Hepatocyte (in vitro differentiated cells): ENCODE results near the gene CCDC159. TPM values are rescaled to one million over a fixed set of nuclear protein-coding genes. Genes with fewer than 3 reads are reported as not detected.
"Not testable (repeated sequence)": the region's sequence is repeated elsewhere in the genome, so short reads cannot be mapped to it uniquely, and the experiment has no call there.

Source experiments
- DNase-seq: peaks from one replicate; pipeline ENCODE4 v3.0.0-alpha.2; 2016; ENCODE audit warnings: low spot score
- H2AFZ ChIP-seq: fragments of 200-600 bp; sonication (generic); 2 replicates; pipeline ENCODE4 v1.6.0; 2016; ENCODE audit warnings: antibody characterized with exemption, mild to moderate bottlenecking
- H3K27ac ChIP-seq: fragments of 200-600 bp; sonication (generic); 2 replicates; pipeline ENCODE4 v1.5.1; 2016; ENCODE audit warnings: mild to moderate bottlenecking
- H3K27me3 ChIP-seq: fragments of 200-600 bp; sonication (generic); 2 replicates; pipeline ENCODE4 v1.6.1; 2016
- H3K36me3 ChIP-seq: fragments of 200-600 bp; sonication (generic); replicated peaks from 2 replicates; pipeline ENCODE4 v1.5.1; 2016; ENCODE audit warnings: low read depth; ENCODE audit not compliant: insufficient read depth
- H3K4me1 ChIP-seq: fragments of 200-600 bp; sonication (generic); 2 replicates; pipeline ENCODE4 v1.5.1; 2016; ENCODE audit warnings: mild to moderate bottlenecking, moderate library complexity; ENCODE audit not compliant: insufficient read depth
- H3K4me2 ChIP-seq: fragments of 200-600 bp; sonication (generic); 2 replicates; pipeline ENCODE4 v1.6.0; 2016
- H3K4me3 ChIP-seq: fragments of 200-600 bp; sonication (generic); 2 replicates; pipeline ENCODE4 v1.5.1; 2016; ENCODE audit warnings: mild to moderate bottlenecking
- H3K79me2 ChIP-seq: fragments of 200-600 bp; sonication (generic); 2 replicates; pipeline ENCODE4 v1.6.0; 2017; ENCODE audit warnings: mild to moderate bottlenecking
- H3K9me2 ChIP-seq: fragments of 200-600 bp; sonication (generic); replicated peaks from 2 replicates; pipeline ENCODE4 v1.6.0; 2017; ENCODE audit warnings: mild to moderate bottlenecking; ENCODE audit not compliant: insufficient read depth
- H3K9me3 ChIP-seq: fragments of 200-600 bp; sonication (generic); 2 replicates; pipeline ENCODE4 v1.5.1; 2016; ENCODE audit warnings: low read depth, mild to moderate bottlenecking
- H4K20me1 ChIP-seq: fragments of 200-600 bp; sonication (generic); 2 replicates; pipeline ENCODE4 v1.6.0; 2016; ENCODE audit warnings: mild to moderate bottlenecking; ENCODE audit not compliant: insufficient read depth, poor library complexity, severe bottlenecking
- EZH2 ChIP-seq: fragments of 200-600 bp; sonication (generic); IDR thresholded peaks from 2 replicates; pipeline ENCODE4 v1.6.1; 2016; ENCODE audit warnings: antibody characterized with exemption, mild to moderate bottlenecking, borderline replicate concordance
- EZH2phosphoT487 ChIP-seq: fragments of 200-600 bp; sonication (generic); IDR thresholded peaks from one replicate; pipeline ENCODE4 v1.6.1; 2018; ENCODE audit warnings: antibody characterized with exemption, mild to moderate bottlenecking, low read depth, moderate library complexity; ENCODE audit not compliant: unreplicated experiment, severe bottlenecking
- WGBS: methylation state at CpG from one replicate; pipeline ENCODE4 v1.1.6; 2016; ENCODE audit warnings: low lambda C conversion rate; ENCODE audit errors: missing lambda C conversion rate; 5-methylcytosine and 5-hydroxymethylcytosine counted together
- polyA plus RNA-seq: library from polyadenylated mRNA; unstranded; fragments of >200 nt; fragmentation: Nextera tagmentation; extraction: Ambion mirVana; gene quantifications from 2 replicates; pipeline ENCODE4 v1.2.1, GENCODE V29; 2016
- total RNA-seq: library from RNA; depleted of rRNA; stranded (reverse); fragments of >200 nt; gene quantifications from 2 replicates; pipeline ENCODE4 v1.2.3, GENCODE V29; 2014
- TF ChIP-seq, protein P1 (sequence below): fragments of 200-600 bp; sonication (generic); IDR thresholded peaks from 2 replicates; pipeline ENCODE4 v1.5.1; 2016; ENCODE audit warnings: antibody characterized with exemption, mild to moderate bottlenecking; ENCODE audit not compliant: poor library complexity

The CCDC159 gene
- total and polyA plus RNA-seq, 2 experiments from 2014 or later, result 10.1 to 27.1 TPM

DNA sequence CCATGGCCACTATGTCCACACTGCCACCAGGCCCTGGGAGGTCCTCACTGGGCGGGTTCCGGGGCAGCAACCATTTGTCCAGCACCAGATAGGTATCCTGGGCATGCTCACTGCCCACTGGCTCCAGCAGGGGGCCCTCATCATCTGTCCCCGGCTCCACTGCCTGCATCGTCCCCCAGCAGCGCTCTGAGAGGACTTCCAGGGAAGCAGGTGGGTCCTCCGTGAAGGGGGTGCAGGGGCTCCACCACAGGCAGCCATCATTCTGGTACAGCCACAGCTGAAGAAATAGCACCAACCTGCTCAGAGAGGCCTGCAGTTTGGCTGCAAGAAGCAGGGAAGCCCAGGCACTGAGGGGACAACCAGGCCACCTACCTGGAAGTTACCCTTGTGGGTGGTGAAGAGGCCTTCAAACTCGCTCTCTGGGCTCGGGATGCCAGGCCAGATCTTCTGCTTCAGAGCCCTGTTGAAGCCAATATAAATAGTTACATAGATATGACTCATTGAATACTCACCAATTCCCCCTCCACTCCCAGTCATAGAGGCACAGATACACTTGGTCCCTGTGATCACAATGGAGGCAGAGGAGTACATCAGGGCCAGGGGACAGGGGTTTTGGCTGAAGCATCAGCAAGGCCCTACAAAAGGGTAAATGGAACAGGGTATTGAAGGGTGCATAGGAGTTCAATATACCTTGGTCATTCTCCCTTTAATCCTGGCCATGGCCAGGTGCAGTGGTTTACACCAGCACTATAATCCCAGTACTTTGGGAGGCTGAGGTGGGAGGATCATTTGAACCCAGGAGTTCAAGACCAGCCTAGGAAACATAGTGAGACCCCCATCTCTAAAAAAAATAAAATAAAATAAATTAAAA lies 32.2 kb downstream of the CCDC159 start:
- Histone ChIP-seq H2AFZ (no peak overlapping the region), H3K36me3 (no peaks in the 10 kb centered on the region), H3K27me3 (no peaks in the 10 kb centered on the region), H4K20me1 (no peaks in the 10 kb centered on the region), H3K79me2 (peaks cover 10% of the 10 kb centered on the region), H3K27ac (no peak overlapping the region), H3K4me1 (peaks cover 24% of the 10 kb centered on the region), H3K9me2 (no peaks in the 10 kb centered on the region), H3K9me3 (no peaks in the 10 kb centered on the region), H3K4me3 (no peak overlapping the region), H3K4me2 (no peak overlapping the region)
- TF ChIP-seq EZH2phosphoT487 (no peak), EZH2 (no peak)
- TF ChIP-seq, protein P1, sequence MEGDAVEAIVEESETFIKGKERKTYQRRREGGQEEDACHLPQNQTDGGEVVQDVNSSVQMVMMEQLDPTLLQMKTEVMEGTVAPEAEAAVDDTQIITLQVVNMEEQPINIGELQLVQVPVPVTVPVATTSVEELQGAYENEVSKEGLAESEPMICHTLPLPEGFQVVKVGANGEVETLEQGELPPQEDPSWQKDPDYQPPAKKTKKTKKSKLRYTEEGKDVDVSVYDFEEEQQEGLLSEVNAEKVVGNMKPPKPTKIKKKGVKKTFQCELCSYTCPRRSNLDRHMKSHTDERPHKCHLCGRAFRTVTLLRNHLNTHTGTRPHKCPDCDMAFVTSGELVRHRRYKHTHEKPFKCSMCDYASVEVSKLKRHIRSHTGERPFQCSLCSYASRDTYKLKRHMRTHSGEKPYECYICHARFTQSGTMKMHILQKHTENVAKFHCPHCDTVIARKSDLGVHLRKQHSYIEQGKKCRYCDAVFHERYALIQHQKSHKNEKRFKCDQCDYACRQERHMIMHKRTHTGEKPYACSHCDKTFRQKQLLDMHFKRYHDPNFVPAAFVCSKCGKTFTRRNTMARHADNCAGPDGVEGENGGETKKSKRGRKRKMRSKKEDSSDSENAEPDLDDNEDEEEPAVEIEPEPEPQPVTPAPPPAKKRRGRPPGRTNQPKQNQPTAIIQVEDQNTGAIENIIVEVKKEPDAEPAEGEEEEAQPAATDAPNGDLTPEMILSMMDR, result peak; percentile 55
- peak; percentile 69 for DNase-seq
- 64% methylated on average over 8 of the region's 8 CpGs for WGBS

DNA sequence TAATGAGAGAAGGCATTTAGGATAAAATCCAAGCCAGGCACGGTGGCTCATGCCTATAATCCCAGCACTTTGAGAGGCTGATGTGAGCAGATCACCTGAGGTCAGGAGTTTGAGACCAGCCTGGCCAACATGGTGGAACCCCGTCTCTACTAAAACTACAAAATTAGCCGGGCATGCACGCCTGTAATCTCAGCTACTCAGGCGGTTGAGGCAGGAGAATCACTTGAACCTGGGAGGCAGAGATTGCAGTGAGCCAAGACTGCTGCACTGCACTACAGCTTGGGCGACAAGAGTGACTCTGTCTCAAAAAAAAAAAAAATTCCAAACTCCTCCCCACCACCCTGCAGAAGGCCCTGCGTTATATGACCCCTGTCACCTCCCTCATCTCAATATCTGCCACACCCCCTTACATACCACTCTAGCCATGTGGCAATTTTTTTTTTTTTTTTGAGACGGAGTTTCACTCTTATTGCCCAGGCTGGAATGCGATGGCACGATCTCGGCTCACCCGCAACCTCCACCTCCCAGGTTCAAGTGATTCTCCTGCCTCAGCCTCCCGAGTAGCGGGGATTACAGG lies 33.0 kb downstream of the CCDC159 start:
- H3K4me3 ChIP-seq, DNase-seq, H3K27ac ChIP-seq, H3K9me3 ChIP-seq, H4K20me1 ChIP-seq, H3K27me3 ChIP-seq, H3K9me2 ChIP-seq, H3K4me2 ChIP-seq, H2AFZ ChIP-seq, H3K36me3 ChIP-seq: not testable (repeated sequence)
- Histone ChIP-seq H3K4me1 (peaks cover 18% of the 10 kb centered on the region), H3K79me2 (peaks cover 10% of the 10 kb centered on the region)
- 92% methylated on average over 13 of the region's 14 CpGs for WGBS

DNA sequence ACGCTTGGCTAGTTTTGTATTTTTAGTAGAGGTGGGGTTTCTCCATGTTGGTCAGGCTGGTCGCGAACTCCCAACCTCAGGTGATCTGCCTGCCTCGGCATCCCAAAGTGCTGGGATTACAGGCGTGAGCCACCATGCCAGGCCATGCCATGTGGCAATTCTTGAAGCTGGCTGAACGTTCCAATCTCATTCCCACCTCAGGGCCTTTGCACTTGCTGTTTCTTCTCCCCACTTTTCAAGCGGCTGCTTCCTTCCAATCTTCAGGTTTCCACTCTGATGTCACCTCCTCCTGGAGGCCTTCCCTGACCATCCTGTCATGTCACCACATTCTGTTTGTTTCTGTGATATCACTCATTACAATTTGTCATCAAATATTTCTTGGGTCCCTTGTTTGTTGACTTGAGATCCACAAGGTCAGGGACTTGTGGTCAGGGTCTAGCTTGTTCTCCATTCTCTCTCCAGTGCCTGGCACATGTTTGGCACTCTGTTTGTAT lies 33.6 kb downstream of the CCDC159 start:
- Histone ChIP-seq H3K4me1 (peaks cover 18% of the 10 kb centered on the region), H3K27ac (no peak overlapping the region), H3K79me2 (peaks cover 10% of the 10 kb centered on the region), H3K36me3 (no peaks in the 10 kb centered on the region), H3K27me3 (no peaks in the 10 kb centered on the region), H3K4me2 (no peak overlapping the region), H2AFZ (no peak overlapping the region), H3K9me3 (no peaks in the 10 kb centered on the region), H3K9me2 (no peaks in the 10 kb centered on the region), H3K4me3 (no peak overlapping the region), H4K20me1 (no peaks in the 10 kb centered on the region)
- no peak for DNase-seq
- 98% methylated on average over 7 of the region's 7 CpGs for WGBS
- no peak for TF ChIP-seq EZH2phosphoT487
- TF ChIP-seq, protein P1, result no peak
- no peak for TF ChIP-seq EZH2
